GM10847 (cell line): ENCODE measurements around the gene C11orf42.
A peak's percentile ranks its signal among the peaks of the same experiment; 100 is the strongest.

Experiments used
- POLR2A ChIP-seq: IDR thresholded peaks from 2 replicates; pipeline ENCODE4 v1.6.1; 2011; ENCODE audit not compliant: insufficient read length; ENCODE audit errors: extremely low read depth

C11orf42 gene

DNA sequence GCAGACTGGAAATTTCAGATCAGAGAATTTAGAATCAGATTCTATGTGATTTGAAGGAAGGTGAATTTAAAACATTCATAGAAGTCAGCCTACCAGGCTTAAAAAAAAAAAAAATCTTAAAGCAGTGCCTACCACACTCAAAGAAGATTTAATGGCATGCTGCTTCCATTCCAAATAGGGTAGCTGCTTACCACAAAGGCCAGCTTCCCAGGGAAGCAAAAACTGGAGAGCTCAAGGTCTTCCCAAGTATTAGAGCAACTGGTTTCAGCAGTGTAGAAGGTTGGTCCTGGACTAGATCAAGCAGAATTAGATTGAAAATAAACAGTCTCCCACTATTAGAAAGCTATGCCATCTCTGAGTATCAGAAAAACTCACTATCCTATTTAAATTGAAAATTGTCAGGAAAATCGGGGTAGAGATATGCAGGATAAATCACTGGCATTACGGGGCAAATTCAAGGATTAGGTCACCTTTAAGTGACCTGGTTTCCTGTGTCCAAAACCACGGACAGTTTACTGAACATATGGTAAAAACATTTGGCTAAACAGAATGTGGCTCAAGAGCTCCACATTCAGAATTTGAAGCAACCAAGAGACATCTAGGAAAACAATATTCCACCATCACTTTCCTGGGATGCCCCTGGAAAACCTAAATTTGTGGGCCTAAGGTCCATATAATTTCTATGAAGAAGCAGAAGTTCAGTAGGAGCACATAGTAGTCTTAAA is 1.3 kb downstream of the C11orf42 start:
- no peak for TF ChIP-seq POLR2A

DNA sequence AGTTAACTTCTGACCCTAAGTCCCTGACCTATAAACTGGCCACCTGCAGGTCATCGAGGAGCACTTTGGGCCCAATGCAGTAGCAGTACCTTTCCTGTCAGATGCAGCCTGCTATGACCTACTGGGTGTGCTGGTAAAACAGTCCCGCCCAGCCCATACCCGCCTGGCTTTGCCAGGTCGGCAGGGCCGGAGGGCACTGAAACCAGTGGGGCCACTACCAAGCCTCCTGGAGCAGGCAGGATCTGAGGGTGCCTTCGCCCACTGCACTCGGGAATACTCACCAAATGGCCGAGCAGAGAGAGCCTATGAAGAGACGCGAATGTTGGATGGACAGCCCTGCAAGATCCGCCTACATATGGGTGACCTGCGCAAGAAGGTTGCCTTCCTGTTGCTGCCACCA is 4.4 kb downstream of the C11orf42 start:
- no peak for TF ChIP-seq POLR2A

DNA sequence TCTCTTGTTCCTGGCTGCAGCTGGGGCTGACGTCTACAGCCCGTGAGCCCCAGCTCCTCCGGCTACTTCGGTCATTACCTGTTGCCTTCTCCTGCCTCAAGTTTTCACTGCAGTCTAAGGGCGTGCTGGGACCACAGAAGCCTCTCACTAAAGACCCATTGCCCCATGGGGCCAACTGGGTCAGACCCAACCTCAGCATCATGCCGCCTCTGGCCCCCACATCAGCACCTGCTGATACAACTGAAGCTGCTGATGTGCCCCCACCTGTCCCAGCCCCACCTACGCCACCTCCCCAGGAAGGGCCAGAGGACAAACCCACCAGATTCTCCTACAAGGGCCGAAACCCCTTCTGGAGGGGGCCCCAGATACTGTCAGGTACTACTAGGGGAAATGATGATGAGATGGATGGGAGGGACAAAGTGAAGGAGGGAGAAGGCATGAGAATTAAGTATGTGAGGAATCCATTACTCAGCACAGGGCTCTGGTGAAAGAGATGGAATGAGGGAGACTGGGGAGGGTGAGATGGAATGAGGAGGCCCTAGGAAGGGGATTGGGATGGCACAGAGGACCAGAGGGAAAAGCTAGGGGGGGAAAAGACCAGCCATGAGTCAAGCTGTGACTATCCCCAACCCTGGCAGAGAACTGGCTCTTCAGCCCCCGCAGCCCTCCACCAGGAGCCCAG is 5.1 kb downstream of the C11orf42 start:
- no peak for TF ChIP-seq POLR2A

DNA sequence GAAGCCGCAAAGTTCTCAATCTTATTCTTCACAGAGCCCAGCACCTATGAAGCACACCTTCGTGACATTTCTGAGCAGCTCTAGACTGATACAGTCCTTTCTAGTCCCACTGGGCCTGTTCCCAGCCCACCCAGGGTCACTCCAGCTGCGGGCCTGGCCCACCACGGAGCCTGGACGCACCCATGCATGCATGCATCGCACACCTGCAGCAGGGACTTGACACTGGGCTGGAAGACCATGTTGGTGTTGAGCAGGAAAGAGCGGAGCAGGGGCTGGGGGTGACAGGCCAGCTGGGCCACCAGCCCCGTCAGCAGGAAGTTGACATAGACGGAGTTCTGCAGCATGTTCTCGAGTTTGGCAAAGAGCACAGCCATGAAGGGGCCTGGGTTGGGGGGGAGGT is 9.2 kb downstream of the C11orf42 start:
- TF ChIP-seq POLR2A: no peak

DNA sequence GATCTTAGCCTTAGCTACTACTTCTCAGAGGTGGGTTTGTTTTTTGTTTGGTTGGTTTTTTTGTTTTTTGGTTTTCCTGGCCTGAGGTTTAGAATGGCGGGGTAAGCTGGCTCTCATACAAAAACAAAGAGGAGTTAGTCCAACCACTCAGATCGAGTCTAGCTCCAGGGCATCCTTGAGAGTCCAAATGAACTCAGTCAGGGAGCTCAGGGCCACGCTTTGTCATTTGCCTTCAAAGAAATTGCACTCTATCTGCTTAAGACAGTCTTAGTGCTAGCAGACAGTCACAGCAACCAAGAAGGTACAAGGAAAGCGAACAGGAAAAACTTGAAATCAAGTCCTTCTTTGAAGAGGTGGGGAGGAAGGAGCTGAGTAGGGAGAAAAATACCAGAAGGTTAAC is 11.1 kb downstream of the C11orf42 start:
- TF ChIP-seq POLR2A: no peak

DNA sequence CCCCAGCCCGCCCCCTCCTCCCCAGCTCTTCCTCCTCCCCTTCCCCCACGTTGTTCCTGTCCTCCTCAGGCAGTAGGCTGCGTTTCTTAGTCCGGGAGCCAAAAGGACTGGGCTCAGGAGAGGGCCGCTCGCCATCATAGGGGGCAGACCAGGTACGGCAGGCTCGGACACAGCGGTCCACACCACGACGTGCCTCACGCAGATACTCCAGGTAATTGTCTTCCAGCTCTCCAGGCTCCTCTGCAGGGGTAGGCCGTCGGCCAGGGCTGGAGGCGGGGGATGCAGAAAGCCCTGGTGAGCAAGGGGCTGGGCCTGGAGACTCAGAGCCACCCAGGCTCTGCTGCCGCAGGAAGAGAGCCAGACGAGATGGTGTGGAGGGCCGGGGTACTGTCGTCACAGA is 12.4 kb downstream of the C11orf42 start:
- no peak for TF ChIP-seq POLR2A

DNA sequence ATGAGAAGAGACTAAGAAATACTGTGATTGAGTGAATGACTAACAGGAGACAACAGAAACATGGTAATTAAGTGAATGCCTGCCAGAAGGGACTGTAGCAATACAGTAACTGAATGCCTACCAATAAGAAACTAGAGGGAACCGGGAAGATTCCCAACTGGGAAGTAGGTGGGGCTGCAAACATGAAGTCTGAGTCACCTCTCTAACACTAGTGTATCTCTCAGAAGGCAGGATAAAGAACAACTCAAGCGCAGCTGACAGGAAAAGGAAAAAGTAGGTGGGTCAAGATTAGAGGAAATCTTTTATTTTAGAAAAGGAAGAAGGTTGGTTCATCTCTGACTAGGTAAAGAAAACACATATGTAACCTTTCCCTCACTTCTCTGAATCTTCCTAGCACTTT is 14.0 kb downstream of the C11orf42 start:
- TF ChIP-seq POLR2A: no peak

DNA sequence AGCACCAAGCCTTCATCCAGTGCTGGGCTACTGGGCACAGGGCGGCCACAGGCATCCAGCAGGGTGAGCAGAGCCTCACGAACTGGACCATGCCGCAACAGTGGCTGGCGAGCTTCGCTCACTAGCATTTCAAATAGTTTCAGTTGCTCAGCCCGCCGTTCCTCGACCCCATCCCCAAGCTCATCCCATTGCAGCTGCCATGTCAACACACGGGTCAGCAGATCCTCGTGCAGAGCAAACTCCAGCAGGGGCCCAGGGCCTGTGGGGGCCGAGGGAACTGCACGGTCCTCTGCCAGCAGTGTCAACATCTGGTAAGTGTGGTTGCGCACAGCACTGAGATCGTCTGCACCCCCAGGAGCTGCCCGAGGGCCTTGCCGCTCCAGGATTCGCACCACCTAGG is 18.5 kb downstream of the C11orf42 start:
- TF ChIP-seq POLR2A: no peak

DNA sequence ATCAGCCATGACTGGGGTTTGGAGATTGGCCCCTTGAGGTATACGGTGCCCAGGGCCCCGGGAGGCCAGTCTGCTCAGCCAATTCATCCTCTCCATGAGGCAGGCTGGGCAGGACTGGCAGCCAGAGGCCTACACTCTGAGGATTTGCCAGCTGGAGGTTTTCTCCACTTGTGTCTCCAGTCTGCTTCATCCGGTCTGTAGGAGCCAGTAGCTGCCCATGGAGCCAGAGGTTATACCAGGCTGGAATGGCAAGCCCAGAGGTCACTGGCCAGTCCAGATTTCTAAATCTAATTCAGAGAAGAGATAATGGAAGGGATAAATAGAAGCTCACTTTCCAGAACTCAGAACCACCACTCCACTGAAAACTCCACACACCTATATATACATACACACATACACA is 19.1 kb downstream of the C11orf42 start:
- no peak for TF ChIP-seq POLR2A

DNA sequence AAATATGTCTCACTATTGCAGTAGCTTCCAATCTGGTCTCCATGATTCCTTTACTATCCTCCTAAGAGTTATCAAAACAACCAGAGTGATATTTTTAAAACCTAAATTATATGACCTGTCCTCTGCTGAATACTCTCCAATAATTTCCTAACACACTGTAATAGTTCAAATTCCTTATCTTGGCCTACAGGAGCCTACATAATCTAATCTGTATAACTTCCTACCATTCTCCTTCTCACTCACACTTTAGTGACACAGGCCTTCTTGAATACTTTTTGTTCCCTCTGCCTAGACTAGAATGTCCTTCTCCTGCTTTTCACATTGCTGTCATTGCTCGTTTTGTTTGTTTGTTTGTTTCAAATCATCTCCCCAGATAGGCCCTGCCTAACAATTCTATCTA is 19.7 kb downstream of the C11orf42 start:
- TF ChIP-seq POLR2A: no peak

DNA sequence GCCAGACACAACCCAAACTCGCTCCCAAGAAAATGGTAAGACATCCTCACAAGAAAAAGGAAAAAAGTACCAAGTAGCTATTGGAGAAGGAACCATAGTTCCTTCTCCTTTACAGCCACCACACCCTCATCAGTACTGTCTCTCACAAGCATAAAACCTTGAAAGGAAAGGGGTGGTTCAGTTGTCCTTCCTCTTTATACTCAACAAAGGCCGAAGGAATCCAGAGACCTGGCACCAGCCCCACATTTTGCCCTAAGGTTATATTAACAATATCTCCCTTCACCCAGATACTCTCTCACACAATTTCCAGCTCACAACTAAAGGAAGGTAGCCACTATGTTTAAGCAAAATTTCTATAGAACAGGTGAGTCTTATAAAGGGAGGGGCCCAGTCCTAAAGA is 20.5 kb downstream of the C11orf42 start:
- TF ChIP-seq POLR2A: no peak

DNA sequence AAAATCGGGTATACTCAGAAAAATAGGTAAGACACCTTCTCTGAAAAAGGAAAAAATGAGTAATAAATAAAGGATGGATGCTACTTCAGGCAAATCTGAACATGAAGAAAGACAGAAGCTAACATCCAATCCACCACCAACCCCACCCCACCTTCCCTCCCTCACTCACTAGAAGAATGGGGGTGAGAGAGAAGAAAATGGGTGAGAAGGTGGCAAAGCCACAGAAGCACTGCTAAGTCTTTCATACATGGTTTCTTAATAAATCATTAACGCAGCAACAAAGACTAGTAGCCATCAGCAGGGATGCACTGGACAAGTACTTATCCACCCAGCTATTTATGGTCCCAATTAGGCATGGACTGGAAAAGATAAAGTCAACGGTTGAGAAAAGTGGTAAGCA is 23.2 kb downstream of the C11orf42 start:
- TF ChIP-seq POLR2A: no peak

DNA sequence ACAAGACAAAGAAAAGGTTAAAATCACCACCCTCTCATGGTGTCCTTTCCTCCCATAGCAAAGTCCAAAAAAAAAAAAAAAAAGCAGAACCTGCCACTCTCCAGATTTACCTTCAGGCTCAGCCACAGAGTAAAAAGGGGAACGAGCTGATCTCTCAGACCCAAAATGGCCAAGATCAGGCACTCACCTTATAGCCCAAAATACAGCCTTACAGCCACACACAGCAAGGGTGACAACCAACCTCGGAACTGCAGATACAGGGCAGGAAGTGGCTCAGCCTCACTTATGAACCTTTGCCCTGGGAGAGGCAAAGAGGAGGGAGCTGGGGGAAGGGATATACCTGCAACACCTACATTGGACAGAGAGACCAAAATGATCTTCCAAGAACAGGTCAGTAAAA is 24.6 kb downstream of the C11orf42 start:
- no peak for TF ChIP-seq POLR2A

DNA sequence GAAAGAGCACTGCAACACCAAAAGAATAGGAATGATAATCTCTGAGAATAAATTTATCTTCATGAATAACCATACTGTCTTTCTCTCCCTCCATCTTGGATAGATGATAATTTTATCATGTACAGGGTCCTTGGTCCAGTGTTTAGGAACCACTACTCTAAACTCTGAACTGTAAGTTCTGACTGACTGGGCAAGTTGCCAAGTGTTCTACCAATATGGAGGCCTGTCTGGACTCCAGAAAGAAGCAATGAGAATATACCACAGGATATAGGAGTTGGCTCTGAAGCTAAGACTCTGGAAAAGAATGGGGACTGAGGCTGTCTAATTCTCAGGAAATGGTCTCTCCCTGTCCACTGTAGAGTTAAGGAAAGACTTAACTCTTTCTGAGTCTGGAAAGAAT is 27.5 kb downstream of the C11orf42 start:
- TF ChIP-seq POLR2A: no peak

DNA sequence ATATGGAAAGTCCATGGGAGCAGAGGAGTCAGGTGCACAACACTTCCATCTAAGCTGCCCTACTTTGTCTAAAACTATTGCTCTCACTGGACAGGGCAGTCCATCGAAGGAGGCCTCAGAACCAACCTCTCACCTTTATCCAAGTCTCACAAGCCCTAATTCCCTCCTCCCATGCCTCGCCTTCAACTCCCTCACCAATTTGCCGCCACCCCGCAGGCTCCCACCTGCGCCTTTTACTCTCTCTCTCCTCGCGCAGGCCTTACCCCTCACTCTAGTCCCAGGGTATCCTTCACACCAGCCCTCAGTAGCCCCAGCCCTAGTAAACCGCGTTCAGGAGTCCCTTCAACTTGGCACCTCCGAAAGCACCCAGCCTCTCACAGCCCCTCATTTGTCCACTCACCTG is 28.6 kb downstream of the C11orf42 start:
- no peak for TF ChIP-seq POLR2A

DNA sequence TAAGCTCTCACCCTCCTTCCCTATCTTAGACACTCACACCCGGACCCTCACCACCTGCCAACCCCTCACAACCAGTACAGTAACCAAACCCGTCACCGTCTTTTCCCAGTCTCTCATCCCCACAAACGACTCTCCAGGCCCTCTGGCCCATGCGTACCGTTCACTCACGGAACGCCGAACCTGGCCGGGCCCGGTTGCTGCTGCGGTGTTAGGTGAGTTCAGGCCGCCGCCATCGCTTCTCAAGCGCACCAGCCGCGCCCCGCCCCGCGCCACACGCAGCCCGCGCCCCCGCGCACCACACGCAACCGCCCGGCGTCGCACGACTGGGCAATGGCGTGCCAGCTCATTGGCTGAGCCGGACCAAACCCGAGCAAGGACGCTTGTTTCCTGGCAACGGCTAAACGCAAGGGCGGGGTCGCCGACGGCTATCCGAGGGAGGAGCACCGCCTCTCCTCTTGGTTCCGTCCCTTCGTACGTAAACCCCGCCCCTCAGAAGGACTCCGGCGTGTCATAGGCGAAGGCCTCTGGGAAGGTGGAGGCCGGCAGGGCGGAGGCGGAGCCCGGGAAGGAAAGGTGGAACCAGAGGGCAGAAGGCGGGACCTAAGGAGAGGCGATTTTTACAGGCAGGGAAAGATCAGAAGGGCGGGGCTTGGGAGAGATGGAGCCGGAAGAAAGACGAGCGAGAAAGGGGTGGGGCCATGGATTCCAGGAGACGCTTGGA is 29.2 kb downstream of the C11orf42 start, which contains the start of gene FHIP1B:
Gene FHIP1B (minus strand): TSS at position 250 of the 721 bp plus-strand sequence. CDS start 10,120 bp downstream, outside the sequence.
- peak; percentile 74 for TF ChIP-seq POLR2A
